Aorta (tissue), 5 donors: Measurements from ENCODE around the gene HSDL1. TPM values are rescaled to one million over a fixed set of nuclear protein-coding genes. Genes with fewer than 3 reads are reported as not detected.

Experiments
- ATAC-seq: fragments of 200-7000 bp; cut with Tn5 transposase; one replicate; pipeline ENCODE4 v1.9.1; 2022; ENCODE audit warnings: moderate library complexity; ENCODE audit not compliant: low FRiP score
- DNase-seq, 2 donors: peaks; one replicate each; pipeline ENCODE4 v3.0.0-alpha.2; 2020
- H3K27ac ChIP-seq, 2 donors: one replicate each; pipeline ENCODE4 v1.5.1; 2013; ENCODE audit warnings: low read length in 2 of 2, mild to moderate bottlenecking in 2 of 2, moderate library complexity in 2 of 2, control low read depth in 1 of 2, inconsistent platforms in 1 of 2, low read depth in 1 of 2
- H3K27me3 ChIP-seq, 2 donors: one replicate each; pipeline ENCODE4 v1.6.1; 2013; ENCODE audit warnings: control low read depth in 1 of 2, low read length in 1 of 2, mild to moderate bottlenecking in 1 of 2, moderate library complexity in 1 of 2; ENCODE audit not compliant: insufficient read depth in 2 of 2, control insufficient read depth in 1 of 2
- H3K36me3 ChIP-seq, 2 donors: one replicate each; pipeline ENCODE4 v1.6.1; 2013; ENCODE audit warnings: control low read depth in 1 of 2, low read length in 1 of 2, mild to moderate bottlenecking in 1 of 2; ENCODE audit not compliant: insufficient read depth in 2 of 2, control insufficient read depth in 1 of 2
- H3K4me1 ChIP-seq, 2 donors: one replicate each; pipeline ENCODE4 v1.6.1; 2013; ENCODE audit warnings: low read length in 2 of 2, control low read depth in 1 of 2, mild to moderate bottlenecking in 1 of 2, moderate library complexity in 1 of 2; ENCODE audit not compliant: insufficient read depth in 2 of 2, control insufficient read depth in 1 of 2
- H3K4me3 ChIP-seq, 2 donors: one replicate each; pipeline ENCODE4 v1.5.1; 2013; ENCODE audit warnings: low read length in 2 of 2, control low read depth in 1 of 2, mild to moderate bottlenecking in 1 of 2
- H3K9me3 ChIP-seq: one replicate; pipeline ENCODE4 v1.6.1; 2013; ENCODE audit warnings: mild to moderate bottlenecking, low read length; ENCODE audit not compliant: control insufficient read depth
- WGBS, 2 donors: extraction: QIAGEN DNeasy Blood & Tissue Kit; methylation state at CpG; one replicate each; pipeline ENCODE4 v1.1.7; 2013; 5-methylcytosine and 5-hydroxymethylcytosine counted together
- intact Hi-C, 2 donors: fragments of 100-400 bp; cut with DNase I; formaldehyde crosslinking; loops; one replicate each; pipeline versions ENCODE4 v1.14.2 to v1.15.0; 2022
- polyA plus RNA-seq, 2 donors: library from polyadenylated mRNA; stranded (reverse); fragments of 200-250 nt; gene quantifications; one replicate each; pipeline ENCODE4 v1.2.3, GENCODE V29; 2013
- total RNA-seq, 2 donors: library from RNA; stranded (reverse); fragmentation: NEBNext Ultra II Directional; extraction: Animal tissue kit (Norgen Biotek cat#: 25700); gene quantifications; one replicate each; pipeline ENCODE4 v1.2.1, GENCODE V29; 2021
- donor health status: healthy with polysubstance abuse.
- donor health status: Bipolar disorder and iron deficiency.
- donor health status: DM: no; HTN: no; CAD: no.
- donor health status: DM: no; HTN: no; CAD: no.
- donor health status: DM: yes; HTN: yes; CAD: no.

The HSDL1 gene
- total and polyA plus RNA-seq, 4 donors: 11.4 to 20.5 (median 16.8) TPM

DNA sequence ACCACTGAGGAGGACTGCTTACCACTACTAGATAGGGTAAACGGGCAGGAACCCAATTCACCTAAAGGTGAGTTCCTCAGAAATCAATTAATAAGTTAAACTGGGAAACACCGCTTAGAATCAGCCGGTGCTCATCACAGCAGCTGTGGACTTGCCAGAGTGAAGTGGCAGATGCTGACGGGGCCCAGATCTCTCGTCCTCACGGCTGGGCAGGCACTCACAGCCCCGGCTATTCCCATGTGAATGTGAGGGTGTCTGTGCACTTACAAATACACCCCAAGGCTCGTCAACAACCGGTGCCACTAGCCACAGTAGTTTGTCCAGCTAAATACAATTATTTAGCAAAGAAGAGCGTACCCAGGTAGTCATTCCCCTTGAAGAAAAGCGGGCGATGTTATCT, 58.0 kb downstream of the HSDL1 start:
- H3K4me3 ChIP-seq: no peak overlapping the region

GRCh38 chr16:84086341-84086740, 58.6 kb downstream of the HSDL1 start:
- H3K27me3 ChIP-seq: no peaks in the 10 kb centered on the region
- intact Hi-C loops: no loop called here
- H3K4me1 ChIP-seq: no peaks in the 10 kb centered on the region
- no peaks in the 10 kb centered on the region for H3K9me3 ChIP-seq
- no peak for ATAC-seq
- no peak overlapping the region for H3K4me3 ChIP-seq
- H3K27ac ChIP-seq: no peak overlapping the region
- DNase-seq: no peak
- 63 to 66% methylated on average over 11 of the region's 11 CpGs for WGBS, 2 donors
- peaks cover 6 to 12% of the 10 kb centered on the region in 2 donors for H3K36me3 ChIP-seq

More for the DNA sequence above, 58.0 kb downstream of the HSDL1 start:
- intact Hi-C loops: no loop called here
- no peak for DNase-seq
- Histone ChIP-seq H3K36me3 (peaks cover 6 to 12% of the 10 kb centered on the region in 2 donors), H3K27ac (no peak overlapping the region), H3K27me3 (no peaks in the 10 kb centered on the region), H3K4me1 (no peaks in the 10 kb centered on the region), H3K9me3 (no peaks in the 10 kb centered on the region)
- ATAC-seq: no peak
- 83 to 84% methylated on average over 12 of the region's 12 CpGs for WGBS, 2 donors

GRCh38 chr16:84085773-84086172, 59.2 kb downstream of the HSDL1 start:
- Histone ChIP-seq H3K4me3 (no peak overlapping the region), H3K27me3 (no peaks in the 10 kb centered on the region), H3K36me3 (peaks cover 6 to 10% of the 10 kb centered on the region in 2 donors), H3K9me3 (no peaks in the 10 kb centered on the region), H3K4me1 (no peaks in the 10 kb centered on the region), H3K27ac (no peak overlapping the region)
- DNase-seq (no peak), ATAC-seq (no peak)
- intact Hi-C loops: loop anchor here in 1 of 2 donors (2.0 kb wide), 1 partner anchor 101 kb away; the partner anchor contains the start of gene TAF1C
- WGBS, 2 donors: 42 to 43% methylated on average over 6 of the region's 6 CpGs

DNA sequence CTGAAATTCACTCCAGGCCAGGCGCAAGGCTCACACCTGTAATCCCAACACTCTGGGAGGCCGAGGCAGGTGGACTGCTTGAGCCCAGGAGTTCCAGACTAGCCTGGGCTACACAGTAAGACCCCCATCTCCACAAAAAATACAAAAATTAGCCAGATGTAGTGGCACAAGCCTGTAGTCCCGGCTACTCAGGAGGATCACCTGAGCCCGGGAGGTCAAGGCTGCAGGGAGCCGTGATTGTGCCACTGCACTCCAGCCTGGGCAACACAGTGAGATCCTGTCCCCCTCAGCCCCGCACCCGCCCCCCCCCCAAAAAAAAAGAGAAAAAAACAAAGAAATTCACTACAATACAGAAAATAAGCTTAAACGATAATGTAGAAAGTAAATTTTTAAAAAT, 59.7 kb downstream of the HSDL1 start:
- Histone ChIP-seq H3K9me3 (no peaks in the 10 kb centered on the region), H3K4me3 (no peak overlapping the region), H3K27ac (no peak overlapping the region), H3K36me3 (peaks cover 6 to 10% of the 10 kb centered on the region in 2 donors), H3K4me1 (no peaks in the 10 kb centered on the region), H3K27me3 (no peaks in the 10 kb centered on the region)
- intact Hi-C loops: loop anchor here in 1 of 2 donors (2.0 kb wide), 1 partner anchor 102 kb away; the partner anchor contains the start of gene TAF1C
- no peak for DNase-seq
- WGBS, 2 donors: 85 to 88% methylated on average over 8 of the region's 8 CpGs
- ATAC-seq: no peak

DNA sequence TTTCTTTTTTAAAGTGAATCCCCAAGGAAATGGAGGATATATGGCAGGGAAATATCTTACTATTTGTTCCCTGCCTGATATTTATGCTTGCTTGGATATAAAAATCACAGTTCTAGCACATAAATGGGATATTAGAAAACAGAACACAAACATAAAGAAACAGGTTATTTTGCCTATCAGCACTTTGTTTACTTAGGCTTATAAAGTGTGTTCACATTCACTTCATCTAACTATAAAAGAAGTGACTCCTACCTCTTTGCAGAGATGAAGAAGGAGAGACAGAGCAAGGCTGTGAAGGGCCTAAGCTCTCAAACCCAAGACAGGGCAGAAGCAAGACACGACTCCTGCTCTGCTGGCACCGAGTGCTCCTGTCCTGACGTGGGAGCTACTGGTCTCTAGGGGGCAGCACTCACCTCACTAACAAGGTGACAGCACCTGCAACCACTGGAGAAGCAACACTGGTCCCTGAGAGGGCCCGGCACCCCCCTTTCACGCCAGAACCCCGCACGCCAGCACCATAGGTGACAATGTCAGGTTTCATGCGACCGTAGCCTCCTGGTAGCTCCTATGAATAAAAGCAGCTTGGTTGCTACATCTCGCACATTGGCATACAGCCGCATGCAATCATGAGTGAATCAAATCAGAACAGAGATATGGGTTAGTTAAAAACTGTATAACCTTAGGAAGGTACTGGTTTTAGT, 60.3 kb downstream of the HSDL1 start:
- intact Hi-C loops: loop anchor here in 1 of 2 donors (2.0 kb wide), 1 partner anchor 102 kb away; the partner anchor contains the start of gene TAF1C
- Histone ChIP-seq H3K27me3 (no peaks in the 10 kb centered on the region), H3K4me3 (no peak overlapping the region), H3K27ac (peak overlapping the region in 1 of 2 donors; percentile 11), H3K9me3 (no peaks in the 10 kb centered on the region), H3K36me3 (peaks cover 3 to 10% of the 10 kb centered on the region in 2 donors), H3K4me1 (no peaks in the 10 kb centered on the region)
- ATAC-seq (no peak), DNase-seq (peak in 1 of 2 donors; percentile 61)
- 57 to 64% methylated on average over 11 of the region's 11 CpGs for WGBS, 2 donors

GRCh38 chr16:84082835-84083569, 62.0 kb downstream of the HSDL1 start:
- ATAC-seq (peak; percentile 53), DNase-seq (peak in 1 of 2 donors; percentile 59)
- peaks cover 0 to 9% of the 10 kb centered on the region in 2 donors for H3K36me3 ChIP-seq
- 30 to 31% methylated on average over 11 of the region's 11 CpGs for WGBS, 2 donors
- H3K27ac ChIP-seq: peak overlapping the region in 1 of 2 donors; percentile 2
- no peaks in the 10 kb centered on the region for H3K27me3 ChIP-seq
- H3K9me3 ChIP-seq: no peaks in the 10 kb centered on the region
- intact Hi-C loops: no loop called here
- H3K4me3 ChIP-seq: no peak overlapping the region
- H3K4me1 ChIP-seq: no peaks in the 10 kb centered on the region

DNA sequence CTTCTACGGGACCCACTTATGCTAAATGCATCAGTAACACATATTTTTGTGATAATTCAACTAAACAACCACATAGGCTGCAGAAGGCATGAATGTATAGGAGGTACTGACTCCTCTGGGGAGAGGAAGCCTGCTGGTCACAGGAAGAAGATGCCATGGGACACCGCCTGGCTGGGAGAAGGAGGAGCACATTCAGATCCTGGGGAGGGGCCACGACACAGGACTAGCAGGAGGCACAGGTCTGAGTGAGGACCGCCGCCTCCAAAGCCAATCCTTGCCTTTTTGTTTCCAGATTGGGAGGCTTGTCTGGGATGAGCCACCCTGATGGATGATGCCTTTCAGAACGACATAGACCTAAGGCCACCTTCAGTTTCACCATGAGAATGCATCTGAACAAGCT, 62.9 kb downstream of the HSDL1 start:
- intact Hi-C loops: no loop called here

DNA sequence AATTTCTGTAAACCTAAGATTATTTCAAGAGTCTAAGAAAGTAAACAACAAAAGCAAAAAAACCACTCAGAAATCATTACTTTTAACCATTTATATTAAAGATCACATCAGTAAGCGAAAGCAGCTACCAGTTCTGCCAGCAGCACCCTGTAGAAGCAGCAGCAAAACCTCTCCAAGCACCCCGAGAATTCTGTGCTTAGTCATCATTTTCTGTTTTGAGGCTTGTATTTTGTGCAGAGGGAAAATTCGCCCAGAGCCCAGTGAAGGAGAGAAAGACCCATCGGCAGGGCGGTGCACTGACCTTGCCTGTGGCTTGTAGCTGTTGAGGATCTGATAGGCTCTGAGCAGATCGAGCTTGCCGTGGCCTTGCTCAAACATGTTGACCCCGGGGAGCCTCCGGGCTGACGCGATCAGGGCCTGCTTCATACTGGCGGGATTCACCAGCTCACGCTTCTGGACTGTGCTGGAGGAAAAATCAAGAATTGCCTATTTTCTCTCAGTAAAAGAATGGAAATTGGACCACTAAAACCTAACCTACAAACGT, 63.5 kb downstream of the HSDL1 start:
- DNase-seq (no peak), ATAC-seq (no peak)
- H3K27ac ChIP-seq: no peak overlapping the region
- H3K36me3 ChIP-seq: peaks cover 0 to 7% of the 10 kb centered on the region in 2 donors
- H3K4me1 ChIP-seq: no peaks in the 10 kb centered on the region
- WGBS, 2 donors: 88 to 93% methylated on average over 14 of the region's 14 CpGs
- no peaks in the 10 kb centered on the region for H3K27me3 ChIP-seq
- no peak overlapping the region for H3K4me3 ChIP-seq
- intact Hi-C loops: no loop called here
- no peaks in the 10 kb centered on the region for H3K9me3 ChIP-seq

More for the DNA sequence above, 62.9 kb downstream of the HSDL1 start:
- Histone ChIP-seq H3K4me3 (no peak overlapping the region), H3K27ac (no peak overlapping the region), H3K36me3 (peaks cover 0 to 9% of the 10 kb centered on the region in 2 donors), H3K27me3 (no peaks in the 10 kb centered on the region), H3K4me1 (no peaks in the 10 kb centered on the region), H3K9me3 (no peaks in the 10 kb centered on the region)
- DNase-seq (no peak), ATAC-seq (no peak)
- WGBS, 2 donors: 89 to 94% methylated on average over 6 of the region's 6 CpGs
